SK-N-SH (cell line): ENCODE measurements around the gene TRIM67. TPM values are rescaled to one million over a fixed set of nuclear protein-coding genes. Genes with fewer than 3 reads are reported as not detected.
A peak's percentile ranks its signal among the peaks of the same experiment; 100 is the strongest.

Experiments used
- CTCF ChIA-PET: fragments of 300-600, 350-600 bp; formaldehyde crosslinking; extraction: SDS; loops from one replicate; lab custom pipeline; 2021; lab: Yijun Ruan, JAX
- POLR2A ChIA-PET: fragments of 350-600 bp; sonication (Branson Sonifier 250); formaldehyde crosslinking; extraction: SDS; loops from one replicate; lab custom pipeline; 2020; ENCODE audit warnings: antibody characterized with exemption, inconsistent platforms; lab: Yijun Ruan, JAX
- DNase-seq: peaks from one replicate; pipeline ENCODE4 v3.0.0; 2012
- H2AFZ ChIP-seq: fragments of 200-600 bp; sonication (generic); 2 replicates; pipeline ENCODE4 v1.8.1; 2016; ENCODE audit warnings: antibody characterized with exemption, mild to moderate bottlenecking, low read depth
- H3F3A ChIP-seq: fragments of 200-600 bp; sonication (generic); replicated peaks from 2 replicates; pipeline ENCODE3; 2016; ENCODE audit warnings: antibody characterized with exemption, mild to moderate bottlenecking; ENCODE audit not compliant: insufficient read depth
- H3K27ac ChIP-seq, 2 experiments: fragments of 200-500 bp in 1 of 2; fragments of 200-600 bp in 1 of 2; sonication (Bioruptor generic) in 1 of 2; sonication (generic), shearing (Covaris generic) in 1 of 2; 2 replicates each; pipeline versions ENCODE4 v1.5.1 to v1.6.1; 2014 to 2016; ENCODE audit warnings: low read depth in 2 of 2, inconsistent platforms in 1 of 2, low read length in 1 of 2, mild to moderate bottlenecking in 1 of 2, mixed read lengths in 1 of 2
- H3K27me3 ChIP-seq: fragments of 200-600 bp; sonication (generic), shearing (Covaris generic); 2 replicates; pipeline ENCODE4 v1.6.1; 2016; ENCODE audit warnings: mixed run types; ENCODE audit not compliant: insufficient read depth
- H3K36me3 ChIP-seq, 2 experiments: fragments of 200-500 bp in 1 of 2; fragments of 200-600 bp in 1 of 2; sonication (Bioruptor generic) in 1 of 2; sonication (generic) in 1 of 2; replicated peaks in 1 of 2; 2 replicates each; pipeline versions ENCODE3 to v1.5.1; 2014 to 2016; ENCODE audit warnings: low read length in 1 of 2, mild to moderate bottlenecking in 1 of 2; ENCODE audit not compliant: insufficient read depth in 2 of 2, control insufficient read depth in 1 of 2
- H3K4me1 ChIP-seq, 2 experiments: fragments of 200-500 bp in 1 of 2; fragments of 200-600 bp in 1 of 2; sonication (Bioruptor generic) in 1 of 2; sonication (generic), shearing (Covaris generic) in 1 of 2; 2 replicates each; pipeline versions ENCODE4 v1.5.1 to v1.6.1; 2014 to 2016; ENCODE audit warnings: low read depth in 1 of 2, low read length in 1 of 2, mixed run types in 1 of 2; ENCODE audit not compliant: insufficient read depth in 2 of 2, control insufficient read depth in 1 of 2
- H3K4me2 ChIP-seq: fragments of 200-600 bp; sonication (generic), shearing (Covaris generic); 2 replicates; pipeline ENCODE4 v1.6.1; 2017; ENCODE audit warnings: mixed run types
- H3K4me3 ChIP-seq, 2 experiments: fragments of 200-500 bp in 1 of 2; fragments of 200-600 bp in 1 of 2; sonication (Bioruptor generic) in 1 of 2; sonication (generic), shearing (Covaris generic) in 1 of 2; 2 replicates each; pipeline versions ENCODE4 v1.5.1 to v1.8.1; 2014 to 2016; ENCODE audit warnings: low read depth in 2 of 2, inconsistent platforms in 1 of 2, low read length in 1 of 2, mild to moderate bottlenecking in 1 of 2, mixed read lengths in 1 of 2, moderate library complexity in 1 of 2
- H3K79me2 ChIP-seq: fragments of 200-600 bp; sonication (generic); 2 replicates; pipeline ENCODE4 v1.8.1; 2017; ENCODE audit warnings: mild to moderate bottlenecking; ENCODE audit not compliant: insufficient read depth
- H3K9ac ChIP-seq: fragments of 200-600 bp; sonication (generic); 2 replicates; pipeline ENCODE4 v1.6.1; 2017; ENCODE audit warnings: mixed run types
- H3K9me2 ChIP-seq: fragments of 200-600 bp; sonication (generic); 2 replicates; pipeline ENCODE4 v1.6.1; 2017; ENCODE audit warnings: mixed run types
- H3K9me3 ChIP-seq: fragments of 200-600 bp; sonication (generic); 2 replicates; pipeline ENCODE4 v1.6.1; 2017; ENCODE audit warnings: mixed run types, mild to moderate bottlenecking, moderate library complexity
- H4K20me1 ChIP-seq: fragments of 200-600 bp; sonication (generic); 2 replicates; pipeline ENCODE4 v1.6.1; 2017; ENCODE audit warnings: mild to moderate bottlenecking, mixed run types; ENCODE audit not compliant: insufficient read depth
- CTCF ChIP-seq: fragments of 200-600 bp; sonication (generic); IDR thresholded peaks from 2 replicates; pipeline ENCODE4 v1.6.1; 2017; ENCODE audit warnings: antibody characterized with exemption, mild to moderate bottlenecking, moderate library complexity
- ELF1 ChIP-seq: IDR thresholded peaks from 2 replicates; pipeline ENCODE4 v1.4.0; 2012
- FOSL2 ChIP-seq: IDR thresholded peaks from 2 replicates; pipeline ENCODE4 v1.4.0; 2012; ENCODE audit warnings: low read depth, mild to moderate bottlenecking, moderate library complexity, borderline replicate concordance
- FOXJ3 ChIP-seq: sonication (generic); formaldehyde crosslinking; IDR thresholded peaks from 2 replicates; pipeline ENCODE4 v1.5.1; 2020; ENCODE audit warnings: mild to moderate bottlenecking, missing genetic modification reagents
- FOXM1 ChIP-seq: IDR thresholded peaks from 2 replicates; pipeline ENCODE4 v1.4.0; 2012; ENCODE audit warnings: low read depth, mild to moderate bottlenecking
- GABPA ChIP-seq: IDR thresholded peaks from 2 replicates; pipeline ENCODE4 v1.4.0; 2012; ENCODE audit warnings: low read depth, mild to moderate bottlenecking
- GATA2 ChIP-seq: sonication (generic); formaldehyde crosslinking; IDR thresholded peaks from 2 replicates; pipeline ENCODE4 v1.5.0; 2020; ENCODE audit warnings: mild to moderate bottlenecking, missing genetic modification reagents
- MEF2A ChIP-seq: IDR thresholded peaks from 2 replicates; pipeline ENCODE4 v1.4.0; 2012; ENCODE audit warnings: low read depth, borderline replicate concordance
- MXI1 ChIP-seq: IDR thresholded peaks from 2 replicates; pipeline ENCODE4 v1.6.1; 2012; ENCODE audit warnings: mild to moderate bottlenecking, low read depth, low read length, improper control_type of control experiment
- NFIC ChIP-seq: IDR thresholded peaks from 2 replicates; pipeline ENCODE4 v1.4.0; 2012; ENCODE audit warnings: borderline replicate concordance
- NRF1 ChIP-seq: IDR thresholded peaks from 2 replicates; pipeline ENCODE4 v1.6.1; 2012; ENCODE audit warnings: low read depth, mild to moderate bottlenecking, low read length
- POLR2AphosphoS5 ChIP-seq: IDR thresholded peaks from 2 replicates; pipeline ENCODE4 v1.6.1; 2012; ENCODE audit warnings: low read depth, low read length
- RAD21 ChIP-seq: IDR thresholded peaks from 2 replicates; pipeline ENCODE4 v1.6.1; 2012; ENCODE audit warnings: mild to moderate bottlenecking, low read length
- RCOR1 ChIP-seq: fragments of 150-350 bp; IDR thresholded peaks from 2 replicates; pipeline ENCODE4 v1.6.1; 2017; ENCODE audit warnings: antibody characterized with exemption, low read length
- RFX5 ChIP-seq: IDR thresholded peaks from 2 replicates; pipeline ENCODE4 v1.6.1; 2012; ENCODE audit warnings: mild to moderate bottlenecking, improper control_type of control experiment, low read length
- RXRA ChIP-seq: IDR thresholded peaks from 2 replicates; pipeline ENCODE4 v1.4.0; 2012; ENCODE audit warnings: low read depth, mild to moderate bottlenecking, borderline replicate concordance
- SIN3A ChIP-seq: IDR thresholded peaks from 2 replicates; pipeline ENCODE4 v1.6.1; 2012; ENCODE audit warnings: low read depth, mild to moderate bottlenecking, low read length, moderate library complexity, borderline replicate concordance
- TAF1 ChIP-seq: IDR thresholded peaks from 2 replicates; pipeline ENCODE4 v1.6.1; 2012; ENCODE audit warnings: low read depth, mild to moderate bottlenecking, low read length, moderate library complexity, borderline replicate concordance
- USF1 ChIP-seq: IDR thresholded peaks from 2 replicates; pipeline ENCODE4 v1.4.0; 2012; ENCODE audit warnings: low read depth, borderline replicate concordance
- USF2 ChIP-seq: fragments of 150-350 bp; IDR thresholded peaks from 2 replicates; pipeline ENCODE4 v1.6.1; 2017; ENCODE audit warnings: antibody characterized with exemption, low read length, low read depth, borderline replicate concordance
- YY1 ChIP-seq: IDR thresholded peaks from 2 replicates; pipeline ENCODE4 v1.4.0; 2012; ENCODE audit warnings: low read depth, mild to moderate bottlenecking
- WGBS: methylation state at CpG from one replicate; pipeline ENCODE4 v1.1.6; 2017; ENCODE audit warnings: low lambda C conversion rate; 5-methylcytosine and 5-hydroxymethylcytosine counted together
- polyA plus RNA-seq, 3 experiments: library from polyadenylated mRNA; depleted of rRNA; stranded (reverse); fragments of >200 nt; gene quantifications; 2 replicates each; pipeline ENCODE4 v1.2.3, GENCODE V29; 2012
- TF ChIP-seq, protein P1 (sequence below): IDR thresholded peaks from 2 replicates; pipeline ENCODE4 v1.4.0; 2012; ENCODE audit warnings: low read depth, borderline replicate concordance
- TF ChIP-seq, protein P2 (sequence below): fragments of 150-350 bp; IDR thresholded peaks from 2 replicates; pipeline ENCODE4 v1.6.1; 2016; ENCODE audit warnings: mild to moderate bottlenecking, low read depth, low read length

TRIM67 gene
- polyA plus RNA-seq, 1 of the 3 experiments (the other 2 are of a cell fraction): not detected

DNA sequence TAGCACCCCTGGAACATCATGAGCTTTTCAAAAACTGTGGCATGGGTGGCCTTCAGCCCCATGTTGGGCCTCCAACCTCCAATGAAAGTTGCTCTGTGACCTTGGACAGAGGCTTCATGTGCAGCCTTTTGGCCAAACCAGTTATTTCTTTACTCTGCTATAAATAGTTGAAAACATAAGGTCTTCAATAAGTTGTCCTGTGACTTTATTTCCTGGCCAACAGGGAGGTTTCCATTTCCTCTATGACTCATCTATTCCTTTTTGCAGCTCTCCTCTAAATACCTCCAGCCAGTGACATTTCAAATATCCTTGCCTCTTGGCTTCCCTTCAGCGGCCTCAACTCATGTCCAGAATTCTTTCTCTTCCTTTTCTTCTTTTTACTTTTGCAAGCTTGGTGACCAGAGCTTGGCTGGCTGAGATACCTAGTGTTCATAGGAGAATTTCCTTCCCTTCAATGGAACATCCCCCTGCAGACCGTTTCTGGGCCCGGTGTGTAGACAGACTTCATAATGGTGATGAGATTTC lies 22.7 kb upstream of the TRIM67 start:
- no peak overlapping the region for H3K4me3 ChIP-seq
- no peaks in the 10 kb centered on the region for H3K9me2 ChIP-seq
- no peaks in the 10 kb centered on the region for H3K79me2 ChIP-seq
- H3K27me3 ChIP-seq: no peaks in the 10 kb centered on the region
- peak overlapping the region; percentile 14; the same call in 1 of the 2 replicates for H3K9ac ChIP-seq
- no peaks in the 10 kb centered on the region for H4K20me1 ChIP-seq
- H3K9me3 ChIP-seq: no peaks in the 10 kb centered on the region
- peak overlapping the region in 1 of 2 experiments; percentile 79; a peak in 2 of 4 replicates for H3K27ac ChIP-seq
- DNase-seq: no peak
- peaks cover 13% of the 10 kb centered on the region for H3F3A ChIP-seq
- CTCF ChIA-PET: interaction anchor here (1.2 to 1.5 kb wide), 2 partner anchors 16 to 71 kb away, joined by 3 to 4 read pairs; no protein-coding TSS in a partner anchor
- H3K36me3 ChIP-seq: no peaks in the 10 kb centered on the region
- POLR2A ChIA-PET: no interaction called here
- H3K4me2 ChIP-seq: peak overlapping the region; percentile 51; the same call in 1 of the 2 replicates
- H3K4me1 ChIP-seq: peaks cover 0 to 12% of the 10 kb centered on the region in 2 experiments; a peak in 1 of 4 replicates
- no peak overlapping the region for H2AFZ ChIP-seq
- 51% methylated on average over 3 of the region's 3 CpGs for WGBS
- TF ChIP-seq POLR2AphosphoS5: no peak
- TF ChIP-seq FOSL2: peak; percentile 24; the same call in 1 of the 2 replicates
- TF ChIP-seq NRF1: no peak
- no peak for TF ChIP-seq USF1
- no peak for TF ChIP-seq ELF1
- no peak for TF ChIP-seq YY1
- no peak; the same call in 1 of the 2 replicates for TF ChIP-seq RXRA
- TF ChIP-seq TAF1: no peak
- TF ChIP-seq, protein P1, sequence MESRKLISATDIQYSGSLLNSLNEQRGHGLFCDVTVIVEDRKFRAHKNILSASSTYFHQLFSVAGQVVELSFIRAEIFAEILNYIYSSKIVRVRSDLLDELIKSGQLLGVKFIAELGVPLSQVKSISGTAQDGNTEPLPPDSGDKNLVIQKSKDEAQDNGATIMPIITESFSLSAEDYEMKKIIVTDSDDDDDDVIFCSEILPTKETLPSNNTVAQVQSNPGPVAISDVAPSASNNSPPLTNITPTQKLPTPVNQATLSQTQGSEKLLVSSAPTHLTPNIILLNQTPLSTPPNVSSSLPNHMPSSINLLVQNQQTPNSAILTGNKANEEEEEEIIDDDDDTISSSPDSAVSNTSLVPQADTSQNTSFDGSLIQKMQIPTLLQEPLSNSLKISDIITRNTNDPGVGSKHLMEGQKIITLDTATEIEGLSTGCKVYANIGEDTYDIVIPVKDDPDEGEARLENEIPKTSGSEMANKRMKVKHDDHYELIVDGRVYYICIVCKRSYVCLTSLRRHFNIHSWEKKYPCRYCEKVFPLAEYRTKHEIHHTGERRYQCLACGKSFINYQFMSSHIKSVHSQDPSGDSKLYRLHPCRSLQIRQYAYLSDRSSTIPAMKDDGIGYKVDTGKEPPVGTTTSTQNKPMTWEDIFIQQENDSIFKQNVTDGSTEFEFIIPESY: no peak
- no peak for TF ChIP-seq RFX5
- TF ChIP-seq MXI1: no peak
- no peak for TF ChIP-seq FOXJ3 (CRISPR knock-in tag)
- no peak for TF ChIP-seq GABPA
- TF ChIP-seq GATA2 (CRISPR knock-in tag): no peak
- peak; percentile 59; the same call in 1 of the 2 replicates for TF ChIP-seq MEF2A
- TF ChIP-seq, protein P2, sequence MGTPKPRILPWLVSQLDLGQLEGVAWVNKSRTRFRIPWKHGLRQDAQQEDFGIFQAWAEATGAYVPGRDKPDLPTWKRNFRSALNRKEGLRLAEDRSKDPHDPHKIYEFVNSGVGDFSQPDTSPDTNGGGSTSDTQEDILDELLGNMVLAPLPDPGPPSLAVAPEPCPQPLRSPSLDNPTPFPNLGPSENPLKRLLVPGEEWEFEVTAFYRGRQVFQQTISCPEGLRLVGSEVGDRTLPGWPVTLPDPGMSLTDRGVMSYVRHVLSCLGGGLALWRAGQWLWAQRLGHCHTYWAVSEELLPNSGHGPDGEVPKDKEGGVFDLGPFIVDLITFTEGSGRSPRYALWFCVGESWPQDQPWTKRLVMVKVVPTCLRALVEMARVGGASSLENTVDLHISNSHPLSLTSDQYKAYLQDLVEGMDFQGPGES: no peak
- TF ChIP-seq NFIC: no peak; the same call in 1 of the 2 replicates
- TF ChIP-seq RAD21: no peak
- no peak for TF ChIP-seq FOXM1
- no peak for TF ChIP-seq RCOR1
- no peak for TF ChIP-seq USF2
- no peak for TF ChIP-seq CTCF
- TF ChIP-seq SIN3A: no peak
